ENCODE measurements around the gene C5orf22.

C5orf22 gene

GRCh38 chr5:31511305-31511704 is 20.8 kb upstream of the C5orf22 start:
- no peaks in the 10 kb centered on the region for H3K27me3 ChIP-seq (replicated peaks)
- no peak overlapping the region for H3K27ac ChIP-seq
- no peak overlapping the region for H3K4me3 ChIP-seq (ENCODE audit: low read depth, low read length)
- peaks cover 59% of the 10 kb centered on the region for H3K36me3 ChIP-seq (replicated peaks)
- no peak for TF ChIP-seq CTCF (IDR thresholded peaks at IDR 0.05; ENCODE audit: low read depth, low read length, missing control alignments)
- in situ Hi-C loops (cut with HindIII; ENCODE audit: low pct_ligation_motif_present, low sequenced_read_pairs): no loop called here
- no peak for DNase-seq

- H3K36me3 ChIP-seq (replicated peaks): peaks cover 42% of the 10 kb centered on the region
- no peak for DNase-seq
Observed at GRCh38 chr5:31516802-31517201, 15.3 kb upstream of the C5orf22 start.

GRCh38 chr5:31523041-31523440 is 9.1 kb upstream of the C5orf22 start:
- in situ Hi-C loops (cut with HindIII; ENCODE audit: low pct_ligation_motif_present, low sequenced_read_pairs): no loop called here
- no peak for DNase-seq

More at GRCh38 chr5:31516802-31517201, 15.3 kb upstream of the C5orf22 start:
- no peaks in the 10 kb centered on the region for H3K27me3 ChIP-seq (replicated peaks)
- TF ChIP-seq CTCF (IDR thresholded peaks at IDR 0.05; ENCODE audit: low read depth, low read length, missing control alignments): no peak
- no peak overlapping the region for H3K4me3 ChIP-seq (ENCODE audit: low read depth, low read length)
- in situ Hi-C loops (cut with HindIII; ENCODE audit: low pct_ligation_motif_present, low sequenced_read_pairs): no loop called here
- no peak overlapping the region for H3K27ac ChIP-seq

GRCh38 chr5:31530541-31531265 is 1.4 kb upstream of the C5orf22 start:
- in situ Hi-C loops (cut with HindIII; ENCODE audit: low pct_ligation_motif_present, low sequenced_read_pairs): no loop called here
- Histone ChIP-seq H3K27me3 (replicated peaks) (no peaks in the 10 kb centered on the region), H3K4me3 (ENCODE audit: low read depth, low read length) (peak overlapping the region; percentile 71), H3K27ac (no peak overlapping the region), H3K36me3 (replicated peaks) (peaks cover 23% of the 10 kb centered on the region)
- no peak for TF ChIP-seq CTCF (IDR thresholded peaks at IDR 0.05; ENCODE audit: low read depth, low read length, missing control alignments)
- DNase-seq: no peak

More at GRCh38 chr5:31523041-31523440, 9.1 kb upstream of the C5orf22 start:
- TF ChIP-seq CTCF (IDR thresholded peaks at IDR 0.05; ENCODE audit: low read depth, low read length, missing control alignments): no peak
- Histone ChIP-seq H3K36me3 (replicated peaks) (peaks cover 40% of the 10 kb centered on the region), H3K27me3 (replicated peaks) (no peaks in the 10 kb centered on the region), H3K27ac (no peak overlapping the region), H3K4me3 (ENCODE audit: low read depth, low read length) (no peak overlapping the region)

GRCh38 chr5:31531543-31531887 is 586 bp upstream of the C5orf22 start:
- DNase-seq: peak; percentile 7
- H3K4me3 ChIP-seq (ENCODE audit: low read depth, low read length): peak overlapping the region; percentile 71
- peaks cover 24% of the 10 kb centered on the region for H3K36me3 ChIP-seq (replicated peaks)
- in situ Hi-C loops (cut with HindIII; ENCODE audit: low pct_ligation_motif_present, low sequenced_read_pairs): no loop called here
- no peaks in the 10 kb centered on the region for H3K27me3 ChIP-seq (replicated peaks)
- peak overlapping the region; percentile 15 for H3K27ac ChIP-seq
- TF ChIP-seq CTCF (IDR thresholded peaks at IDR 0.05; ENCODE audit: low read depth, low read length, missing control alignments): no peak
